ENCODE results near the gene BRIX1. TPM values are rescaled to one million over a fixed set of nuclear protein-coding genes. Genes with fewer than 3 reads are reported as not detected.

Gene BRIX1
- 1 to 10 TPM; 4.9 to 9.4 (median 8.1) TPM for total RNA-seq
- long read RNA-seq, transcript BRIX1-201 (10 exons, 1,926 nt) = major isoform, 6 of 7 reads
- long read RNA-seq, partial matches to known transcripts = 0 of 7 reads
- long read RNA-seq, other reads (novel, unspliced or antisense) = 0 of 7 reads

- peaks cover 0 to 18% (median 8%) of the 10 kb centered on the region in 4 donors for H3K4me1 ChIP-seq
- TF ChIP-seq POLR2A (IDR thresholded peaks at IDR 0.05) (peak; percentile 76), CTCF (IDR thresholded peaks at IDR 0.05) (peak in 3 of 4 donors; percentile 16 to 28 (median 23))
- DNase-seq (peak; percentile 97 to 99 (median 98)), ATAC-seq (peak; percentile 99 to 100 (median 99))
- under 1% methylated on average over 38 of the region's 67 CpGs for WGBS (ENCODE audit: insufficient coverage, low coverage, low lambda C conversion rate, missing lambda C conversion rate)
- peak within 1 kb of the TSS; percentile 60 to 74 (median 69) for H3K27ac ChIP-seq
- intact Hi-C loops (cut with DNase I) = no loop called here
- H3K4me3 ChIP-seq = peak within 1 kb of the TSS; percentile 87 to 96 (median 90)
- H3K27me3 ChIP-seq = no peaks in the 10 kb centered on the region
- H3K36me3 ChIP-seq = peaks cover 0 to 29% (median 8%) of the 10 kb centered on the region in 4 donors
- H3K9me3 ChIP-seq = no peaks in the 10 kb centered on the region
Measured at GRCh38 chr5:34915139-34915855, at the start of gene BRIX1, which contains the start of gene RAD1. TSS of gene BRIX1 (plus strand) at chr5:34915711. CDS start at chr5:34915739, 28 bp downstream. TSS of gene RAD1 (minus strand) at chr5:34915504. CDS start at chr5:34914892, 612 bp downstream.

- 77% methylated on average over 3 of the region's 3 CpGs for WGBS (ENCODE audit: insufficient coverage, low coverage, low lambda C conversion rate, missing lambda C conversion rate)
- ATAC-seq (peak in 3 of 4 donors; percentile 30 to 58 (median 47)), DNase-seq (peak in 1 of 3 donors; percentile 45)
- Histone ChIP-seq H3K36me3 (no peaks in the 10 kb centered on the region), H3K27me3 (no peaks in the 10 kb centered on the region), H3K4me1 (peaks cover 0 to 8% (median 0%) of the 10 kb centered on the region in 4 donors), H3K27ac (no peak overlapping the region), H3K9me3 (no peaks in the 10 kb centered on the region), H3K4me3 (no peak overlapping the region)
- intact Hi-C loops (cut with DNase I) = no loop called here
- TF ChIP-seq CTCF (IDR thresholded peaks at IDR 0.05) (no peak), POLR2A (IDR thresholded peaks at IDR 0.05) (no peak)
Measured at GRCh38 chr5:34866989-34867471, 48.5 kb upstream of the BRIX1 start.

GRCh38 chr5:34867660-34868059 lies 47.9 kb upstream of the BRIX1 start:
- no peaks in the 10 kb centered on the region for H3K36me3 ChIP-seq
- no peaks in the 10 kb centered on the region for H3K9me3 ChIP-seq
- 86% methylated on average over 3 of the region's 3 CpGs for WGBS (ENCODE audit: insufficient coverage, low coverage, low lambda C conversion rate, missing lambda C conversion rate)
- no peak overlapping the region for H3K4me3 ChIP-seq
- ATAC-seq = no peak
- H3K4me1 ChIP-seq = peaks cover 0 to 8% (median 0%) of the 10 kb centered on the region in 4 donors
- DNase-seq = no peak
- H3K27ac ChIP-seq = no peak overlapping the region
- intact Hi-C loops (cut with DNase I) = no loop called here
- TF ChIP-seq CTCF (IDR thresholded peaks at IDR 0.05) = no peak
- TF ChIP-seq POLR2A (IDR thresholded peaks at IDR 0.05) = no peak
- H3K27me3 ChIP-seq = no peaks in the 10 kb centered on the region

- H3K27me3 ChIP-seq = no peaks in the 10 kb centered on the region
- no peak for DNase-seq
- TF ChIP-seq POLR2A (IDR thresholded peaks at IDR 0.05) (no peak), CTCF (IDR thresholded peaks at IDR 0.05) (no peak)
- 86% methylated on average over 1 of the region's 1 CpG for WGBS (ENCODE audit: insufficient coverage, low coverage, low lambda C conversion rate, missing lambda C conversion rate)
- no peaks in the 10 kb centered on the region for H3K36me3 ChIP-seq
- intact Hi-C loops (cut with DNase I) = no loop called here
- ATAC-seq = no peak
- peaks cover 0 to 8% (median 0%) of the 10 kb centered on the region in 4 donors for H3K4me1 ChIP-seq
- H3K27ac ChIP-seq = no peak overlapping the region
- H3K9me3 ChIP-seq = no peaks in the 10 kb centered on the region
- H3K4me3 ChIP-seq = no peak overlapping the region
Measured at GRCh38 chr5:34868791-34869190, 46.7 kb upstream of the BRIX1 start.
